Activated T-helper 2 cell treated with anti-CD3 and anti-CD28 coated beads, Interferon-gamma antibody, Interleukin-2, Interleukin-4, amounts not matched to agents 10 μg/mL and 5 μg/mL and 100 μg/mL, durations not matched to agents 14 hours and 24 hours and 36 hours (primary cell): Measurements from ENCODE around the gene GPR27. TPM values are rescaled to one million over a fixed set of nuclear protein-coding genes. Genes with fewer than 3 reads are reported as not detected.

Experiments
- DNase-seq: peaks from one replicate; pipeline ENCODE4 v3.0.0; 2021; ENCODE audit warnings: low spot score
- H3K27ac Mint-ChIP-seq: one replicate; pipeline ENCODE4 v1.8.0; 2021; ENCODE audit warnings: mixed read lengths
- H3K27me3 Mint-ChIP-seq: one replicate; pipeline ENCODE4 v1.8.0; 2021; ENCODE audit warnings: low read depth, mixed read lengths
- H3K36me3 Mint-ChIP-seq: one replicate; pipeline ENCODE4 v1.8.0; 2021; ENCODE audit warnings: low read depth, mixed read lengths
- H3K4me1 Mint-ChIP-seq: one replicate; pipeline ENCODE4 v1.8.0; 2021; ENCODE audit warnings: low read depth, mixed read lengths
- H3K4me3 Mint-ChIP-seq: one replicate; pipeline ENCODE4 v1.8.0; 2021; ENCODE audit warnings: low read depth, mild to moderate bottlenecking, moderate library complexity, mixed read lengths
- H3K9me3 Mint-ChIP-seq: one replicate; pipeline ENCODE4 v1.8.0; 2021; ENCODE audit warnings: mixed read lengths
- intact Hi-C: fragments of 100-400 bp; cut with micrococcal nuclease; formaldehyde crosslinking; loops from one replicate; pipeline ENCODE4 v1.15.1; 2023
- total RNA-seq: library from RNA; stranded (reverse); gene quantifications from 2 replicates; pipeline ENCODE4 v1.2.3, GENCODE V29; 2022

The GPR27 gene
- total RNA-seq = 0.62 and 0.94 TPM in 2 replicates

DNA sequence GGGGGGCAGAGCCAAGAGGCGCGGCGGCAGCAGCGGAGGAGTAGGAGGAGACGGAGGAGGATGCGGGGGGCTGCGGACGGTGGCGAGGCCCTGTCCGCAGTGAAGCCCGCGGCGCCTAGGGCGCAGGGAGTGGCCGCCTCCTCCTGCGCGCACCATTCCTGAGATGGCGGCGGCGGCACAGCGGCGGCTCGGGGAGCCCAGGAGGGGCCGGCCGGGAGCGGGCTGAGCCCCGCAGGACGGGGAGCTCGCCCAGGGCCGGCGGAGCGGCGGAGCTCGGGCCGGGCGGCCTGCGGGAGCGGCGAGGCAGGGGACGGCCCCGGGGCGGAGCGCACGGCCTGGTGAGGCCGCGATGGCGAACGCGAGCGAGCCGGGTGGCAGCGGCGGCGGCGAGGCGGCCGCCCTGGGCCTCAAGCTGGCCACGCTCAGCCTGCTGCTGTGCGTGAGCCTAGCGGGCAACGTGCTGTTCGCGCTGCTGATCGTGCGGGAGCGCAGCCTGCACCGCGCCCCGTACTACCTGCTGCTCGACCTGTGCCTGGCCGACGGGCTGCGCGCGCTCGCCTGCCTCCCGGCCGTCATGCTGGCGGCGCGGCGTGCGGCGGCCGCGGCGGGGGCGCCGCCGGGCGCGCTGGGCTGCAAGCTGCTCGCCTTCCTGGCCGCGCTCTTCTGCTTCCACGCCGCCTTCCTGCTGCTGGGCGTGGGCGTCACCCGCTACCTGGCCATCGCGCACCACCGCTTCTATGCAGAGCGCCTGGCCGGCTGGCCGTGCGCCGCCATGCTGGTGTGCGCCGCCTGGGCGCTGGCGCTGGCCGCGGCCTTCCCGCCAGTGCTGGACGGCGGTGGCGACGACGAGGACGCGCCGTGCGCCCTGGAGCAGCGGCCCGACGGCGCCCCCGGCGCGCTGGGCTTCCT lies at the start of gene GPR27:
GPR27 (plus strand) TSS at position 155 of the 909 bp plus-strand sequence; CDS start at position 350, 195 bp downstream.
- H3K4me1 Mint-ChIP-seq = peaks cover 3% of the 10 kb centered on the region
- peak within 1 kb of the TSS; percentile 43 for H3K4me3 Mint-ChIP-seq
- H3K9me3 Mint-ChIP-seq = no peaks in the 10 kb centered on the region
- DNase-seq = peak; percentile 12
- H3K36me3 Mint-ChIP-seq = peaks cover 3% of the 10 kb centered on the region
- no peak within 1 kb of the TSS for H3K27ac Mint-ChIP-seq
- H3K27me3 Mint-ChIP-seq = peaks cover 66% of the 10 kb centered on the region
- intact Hi-C loops = no loop called here

DNA sequence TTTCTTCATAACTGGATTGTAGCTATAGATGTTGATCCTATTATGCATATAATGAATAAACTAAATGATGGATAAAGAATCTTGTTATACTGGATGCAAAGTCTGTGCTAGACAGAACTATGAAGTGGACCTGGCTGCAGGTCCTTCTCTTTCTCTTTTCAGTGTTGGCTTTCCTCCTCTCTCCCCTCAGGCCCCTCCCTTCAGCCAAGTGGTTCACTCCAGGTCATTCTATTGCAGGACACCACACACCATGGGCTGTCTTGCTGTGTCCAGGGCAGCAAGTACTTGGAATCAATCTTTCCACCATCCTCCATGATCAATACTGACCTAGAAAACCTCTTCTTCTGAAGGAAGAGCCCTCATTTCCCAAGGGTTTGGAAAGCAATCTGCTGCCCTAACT lies 48.7 kb upstream of the GPR27 start:
- intact Hi-C loops = loop anchor here (10.0 kb wide), 1 partner anchor 560 kb away; no protein-coding TSS in a partner anchor
- H3K36me3 Mint-ChIP-seq = peaks cover 50% of the 10 kb centered on the region
- DNase-seq = no peak
- H3K4me1 Mint-ChIP-seq = peaks cover 63% of the 10 kb centered on the region
- H3K9me3 Mint-ChIP-seq = no peaks in the 10 kb centered on the region
- H3K27me3 Mint-ChIP-seq = no peaks in the 10 kb centered on the region
- no peak overlapping the region for H3K27ac Mint-ChIP-seq
- H3K4me3 Mint-ChIP-seq = no peak overlapping the region

DNA sequence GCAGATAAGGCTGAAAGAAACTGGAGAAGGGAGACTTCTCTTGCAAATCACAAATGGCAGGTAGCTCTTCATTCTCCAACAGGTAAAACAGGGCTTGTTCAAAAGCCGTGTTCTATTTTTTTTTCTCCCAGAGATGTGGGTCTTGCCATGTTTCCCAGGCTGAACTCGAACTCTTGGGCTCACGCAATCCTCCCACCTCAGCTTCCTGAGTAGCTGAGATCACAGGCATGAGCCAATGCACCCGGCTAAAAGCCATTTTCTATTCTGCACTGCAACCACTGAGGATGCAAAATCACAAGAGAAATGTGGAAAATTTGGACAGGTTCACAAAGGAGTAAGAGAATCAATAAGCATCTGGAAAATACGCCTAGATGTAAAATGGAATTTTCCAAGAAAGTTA lies 48.0 kb upstream of the GPR27 start:
- Mint-ChIP-seq H3K4me1 (peaks cover 69% of the 10 kb centered on the region), H3K9me3 (no peaks in the 10 kb centered on the region), H3K27ac (peak overlapping the region; percentile 19), H3K4me3 (no peak overlapping the region), H3K36me3 (peaks cover 49% of the 10 kb centered on the region), H3K27me3 (no peaks in the 10 kb centered on the region)
- DNase-seq = no peak
- intact Hi-C loops = loop anchor here (10.0 kb wide), 1 partner anchor 559 kb away; no protein-coding TSS in a partner anchor

GRCh38 chr3:71707595-71707994 lies 46.1 kb upstream of the GPR27 start:
- DNase-seq = no peak
- H3K4me3 Mint-ChIP-seq = no peak overlapping the region
- intact Hi-C loops = loop anchor here (10.0 kb wide), 1 partner anchor 557 kb away; no protein-coding TSS in a partner anchor
- H3K36me3 Mint-ChIP-seq = peaks cover 48% of the 10 kb centered on the region
- no peak overlapping the region for H3K27ac Mint-ChIP-seq
- peaks cover 61% of the 10 kb centered on the region for H3K4me1 Mint-ChIP-seq
- no peaks in the 10 kb centered on the region for H3K27me3 Mint-ChIP-seq
- H3K9me3 Mint-ChIP-seq = no peaks in the 10 kb centered on the region

- Mint-ChIP-seq H3K4me1 (peaks cover 54% of the 10 kb centered on the region), H3K36me3 (peaks cover 48% of the 10 kb centered on the region), H3K27ac (no peak overlapping the region), H3K27me3 (no peaks in the 10 kb centered on the region), H3K9me3 (no peaks in the 10 kb centered on the region), H3K4me3 (no peak overlapping the region)
- no peak for DNase-seq
- intact Hi-C loops = loop anchor here (10.0 kb wide), 1 partner anchor 556 kb away; no protein-coding TSS in a partner anchor
These were observed 45.1 kb upstream of the GPR27 start for GRCh38 chr3:71708476-71709105.

DNA sequence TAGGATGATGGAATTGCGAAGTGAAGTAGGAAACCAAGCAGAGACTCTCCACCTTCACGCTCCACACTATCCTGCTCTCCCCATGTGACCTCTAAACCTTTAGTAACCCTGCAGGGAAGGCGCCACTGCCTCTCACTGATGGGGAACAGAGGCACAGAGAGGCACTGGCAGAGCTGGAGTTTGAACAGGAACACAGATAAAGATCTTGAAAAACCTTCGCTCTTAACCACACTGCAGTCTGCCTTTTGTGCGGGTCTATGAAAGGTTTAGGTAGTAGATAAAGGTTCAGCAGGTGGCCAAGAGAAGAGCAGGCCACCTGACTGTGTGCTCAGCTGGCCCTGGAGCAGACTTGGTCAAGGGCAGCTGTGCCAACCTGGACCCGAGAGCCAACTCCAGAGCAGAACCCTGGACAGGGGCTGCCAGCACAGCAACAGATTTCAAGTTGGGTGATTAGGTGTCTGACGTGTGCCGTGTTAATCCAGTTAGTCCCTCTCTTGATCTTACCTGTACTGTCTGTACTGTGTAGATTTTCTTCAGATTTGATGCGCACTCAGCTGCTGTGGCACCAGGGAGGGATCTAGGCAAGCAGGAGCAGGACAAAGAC lies 43.6 kb upstream of the GPR27 start:
- Mint-ChIP-seq H3K27ac (no peak overlapping the region), H3K4me1 (peaks cover 47% of the 10 kb centered on the region), H3K4me3 (no peak overlapping the region), H3K27me3 (no peaks in the 10 kb centered on the region), H3K36me3 (peaks cover 37% of the 10 kb centered on the region), H3K9me3 (no peaks in the 10 kb centered on the region)
- no peak for DNase-seq
- intact Hi-C loops = loop anchor here (5.0 to 10.0 kb wide), 3 partner anchors 555 to 1375 kb away; no protein-coding TSS in a partner anchor

DNA sequence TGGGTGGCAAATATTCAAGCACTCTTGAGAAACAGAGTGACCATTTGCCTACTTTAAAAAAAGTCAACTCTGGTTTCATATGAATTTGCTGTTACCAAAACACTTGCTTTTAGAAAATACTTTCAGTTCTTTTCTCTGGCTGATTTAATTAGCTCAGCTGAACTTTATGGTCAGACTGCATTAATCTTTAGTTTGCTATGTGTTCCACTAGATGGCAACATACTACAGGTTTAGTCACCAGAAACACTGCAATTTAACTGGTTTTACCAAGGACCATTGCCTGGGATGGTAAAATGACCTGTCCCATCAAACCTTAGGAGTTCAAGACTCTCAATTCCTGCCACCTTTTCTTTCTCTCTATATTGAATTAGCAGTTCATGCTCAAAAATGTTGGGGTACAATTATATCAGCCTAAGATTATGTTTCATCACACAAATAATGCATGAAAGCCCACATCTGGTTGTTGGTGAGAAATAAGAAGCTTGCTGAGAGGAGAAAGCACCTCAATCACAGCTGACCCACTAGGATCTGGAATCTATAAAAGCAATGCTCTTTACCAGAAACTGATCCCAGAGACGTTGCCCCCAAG lies 42.7 kb upstream of the GPR27 start:
- no peak overlapping the region for H3K4me3 Mint-ChIP-seq

DNA sequence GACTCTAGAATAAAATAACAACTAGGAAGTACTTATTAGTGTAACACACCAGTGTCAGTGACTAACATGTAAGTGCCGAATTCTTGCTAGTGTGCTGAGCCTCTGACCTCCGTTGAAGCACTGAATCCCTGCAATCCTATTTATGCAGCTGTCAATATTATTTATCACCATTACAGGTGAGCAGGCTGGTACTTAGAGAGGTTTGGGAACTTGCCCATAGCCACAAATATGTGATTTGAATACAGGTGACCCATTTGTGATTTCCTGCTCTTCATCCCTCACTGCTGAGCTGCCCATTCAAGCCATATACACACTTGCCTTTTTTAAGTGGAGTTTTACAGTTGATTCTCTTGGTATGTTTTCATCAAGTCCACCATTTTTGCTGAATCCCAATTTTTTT lies 40.6 kb upstream of the GPR27 start:
- Mint-ChIP-seq H3K4me1 (peaks cover 42% of the 10 kb centered on the region), H3K9me3 (no peaks in the 10 kb centered on the region), H3K4me3 (no peak overlapping the region), H3K36me3 (peaks cover 15% of the 10 kb centered on the region), H3K27me3 (no peaks in the 10 kb centered on the region), H3K27ac (no peak overlapping the region)
- intact Hi-C loops = loop anchor here (5.0 to 10.0 kb wide), 2 partner anchors 1109 to 1372 kb away; no protein-coding TSS in a partner anchor
- no peak for DNase-seq

More for the DNA sequence above, 42.7 kb upstream of the GPR27 start:
- peaks cover 40% of the 10 kb centered on the region for H3K4me1 Mint-ChIP-seq
- no peak for DNase-seq
- no peaks in the 10 kb centered on the region for H3K9me3 Mint-ChIP-seq
- intact Hi-C loops = loop anchor here (1.0 to 10.0 kb wide), 4 partner anchors 12 to 1374 kb away; no protein-coding TSS in a partner anchor
- no peaks in the 10 kb centered on the region for H3K27me3 Mint-ChIP-seq
- H3K27ac Mint-ChIP-seq = no peak overlapping the region
- H3K36me3 Mint-ChIP-seq = peaks cover 28% of the 10 kb centered on the region

DNA sequence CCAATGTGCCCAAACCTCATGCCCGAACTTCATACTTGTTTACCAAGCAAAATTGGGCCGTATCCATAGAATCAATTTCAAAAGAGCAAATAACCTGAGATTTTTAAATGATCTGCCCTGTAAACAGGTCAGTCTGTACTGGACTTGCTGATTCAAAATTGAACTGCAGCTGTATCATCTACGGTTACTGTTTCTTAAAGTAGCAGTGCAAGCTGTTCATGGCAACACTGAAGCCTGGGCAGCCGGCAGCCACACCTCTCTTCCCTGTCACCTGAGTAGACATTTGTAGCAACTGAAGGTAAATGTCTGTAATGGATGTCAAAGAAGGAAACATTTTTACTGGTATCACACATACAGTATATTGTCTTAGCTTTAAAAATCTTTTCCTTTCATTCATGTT lies 39.1 kb upstream of the GPR27 start:
- no peak overlapping the region for H3K27ac Mint-ChIP-seq
- H3K9me3 Mint-ChIP-seq = no peaks in the 10 kb centered on the region
- no peak for DNase-seq
- H3K4me3 Mint-ChIP-seq = no peak overlapping the region
- H3K36me3 Mint-ChIP-seq = peaks cover 12% of the 10 kb centered on the region
- peaks cover 46% of the 10 kb centered on the region for H3K4me1 Mint-ChIP-seq
- H3K27me3 Mint-ChIP-seq = no peaks in the 10 kb centered on the region
- intact Hi-C loops = loop anchor here (5.0 to 10.0 kb wide), 2 partner anchors 1108 to 1370 kb away; no protein-coding TSS in a partner anchor

DNA sequence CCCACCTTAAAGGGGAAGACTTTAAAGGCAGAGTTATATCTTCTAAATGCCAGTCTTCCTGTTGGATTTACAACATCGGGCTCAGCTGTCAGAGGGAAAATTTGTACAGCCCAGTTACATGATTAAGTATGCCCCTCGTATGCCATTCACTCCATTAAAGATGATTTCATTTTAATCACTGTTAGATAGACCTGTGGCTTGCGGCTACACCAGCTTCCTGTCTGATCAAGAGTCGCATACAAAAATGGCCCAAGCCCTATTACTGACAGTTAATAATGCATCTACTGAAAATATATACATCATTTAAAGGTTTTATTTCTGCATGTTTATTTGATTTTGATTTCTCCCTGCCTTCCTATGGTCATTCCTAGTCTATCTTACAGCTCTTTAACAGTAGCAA lies 35.6 kb upstream of the GPR27 start:
- no peak overlapping the region for H3K27ac Mint-ChIP-seq
- H3K4me1 Mint-ChIP-seq = peaks cover 56% of the 10 kb centered on the region
- intact Hi-C loops = loop anchor here (10.0 kb wide), 1 partner anchor 1367 kb away; no protein-coding TSS in a partner anchor
- H3K36me3 Mint-ChIP-seq = peaks cover 29% of the 10 kb centered on the region
- no peaks in the 10 kb centered on the region for H3K9me3 Mint-ChIP-seq
- no peak overlapping the region for H3K4me3 Mint-ChIP-seq
- no peak for DNase-seq
- H3K27me3 Mint-ChIP-seq = no peaks in the 10 kb centered on the region

DNA sequence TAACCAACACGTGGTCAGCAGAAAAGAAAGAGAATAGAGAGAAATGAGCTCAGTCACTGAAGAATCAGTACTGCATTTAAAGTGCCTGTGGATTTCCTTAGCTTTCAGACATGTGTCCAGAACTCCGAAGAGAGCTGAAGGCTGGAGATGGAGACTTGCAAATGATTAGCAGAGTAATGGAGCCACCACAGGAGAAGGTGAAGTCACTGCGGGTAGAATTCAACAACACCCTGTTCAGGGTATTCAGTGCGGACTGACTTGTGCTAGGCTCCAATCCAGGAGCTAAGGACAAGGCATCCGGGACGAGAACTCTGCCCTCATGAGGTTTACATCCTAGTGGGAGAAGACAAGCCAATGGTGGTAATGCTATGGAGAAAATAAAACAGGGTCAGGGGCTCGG lies 32.7 kb upstream of the GPR27 start:
- Mint-ChIP-seq H3K36me3 (peaks cover 29% of the 10 kb centered on the region), H3K9me3 (no peaks in the 10 kb centered on the region), H3K27ac (peak overlapping the region; percentile 98), H3K4me3 (no peak overlapping the region), H3K4me1 (peaks cover 64% of the 10 kb centered on the region), H3K27me3 (no peaks in the 10 kb centered on the region)
- no peak for DNase-seq
- intact Hi-C loops = loop anchor here (5.0 to 10.0 kb wide), 4 partner anchors 134 to 1126 kb away; partner anchors contain the start of gene SHQ1

DNA sequence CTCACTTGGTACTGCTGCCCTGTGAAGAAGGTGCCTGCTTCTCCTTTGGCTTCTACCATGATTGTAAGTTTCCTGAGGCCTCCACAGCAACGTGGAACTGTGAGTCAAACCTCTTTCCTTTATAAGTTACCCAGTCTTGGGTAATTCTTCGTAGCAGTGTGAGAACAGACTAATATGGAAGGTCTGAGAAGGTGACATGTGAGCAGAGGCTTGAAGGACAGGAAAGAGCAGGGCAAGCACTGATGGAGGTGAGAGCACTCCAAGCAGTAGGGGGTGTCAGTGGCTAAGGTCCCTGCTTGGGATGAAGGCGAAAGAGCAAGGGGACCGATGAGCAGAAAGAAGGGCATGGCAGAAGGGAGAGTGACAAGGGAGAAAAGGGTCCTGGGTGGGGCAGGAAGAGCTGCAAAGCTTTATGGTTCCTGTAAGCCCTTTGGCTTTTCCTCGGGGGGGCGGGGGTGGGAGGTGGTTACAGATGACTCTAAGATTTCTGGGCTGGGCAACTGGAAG lies 32.0 kb upstream of the GPR27 start:
- intact Hi-C loops = loop anchor here (5.0 to 10.0 kb wide), 4 partner anchors 134 to 1126 kb away; partner anchors contain the start of gene SHQ1
- Mint-ChIP-seq H3K4me1 (peaks cover 71% of the 10 kb centered on the region), H3K27me3 (no peaks in the 10 kb centered on the region), H3K4me3 (peak overlapping the region; percentile 71), H3K36me3 (peaks cover 29% of the 10 kb centered on the region), H3K27ac (peak overlapping the region; percentile 98), H3K9me3 (no peaks in the 10 kb centered on the region)
- peak; percentile 18 for DNase-seq
